DND-41 (cell line): ENCODE results near the gene INPP4A.

ENCODE experiments used
- EZH2 ChIP-seq: IDR thresholded peaks from 3 replicates; pipeline ENCODE4 v1.6.1; 2012; ENCODE audit warnings: borderline replicate concordance, low read depth, mild to moderate bottlenecking, moderate library complexity, low read length, inconsistent platforms; ENCODE audit not compliant: severe bottlenecking
- TF ChIP-seq, protein P1 (sequence below): IDR thresholded peaks from 2 replicates; pipeline ENCODE4 v1.5.1; 2012; ENCODE audit warnings: borderline replicate concordance, low read length, moderate library complexity, mild to moderate bottlenecking; ENCODE audit not compliant: poor library complexity, severe bottlenecking; ENCODE audit errors: extremely low read depth

- TF ChIP-seq EZH2: no peak
- TF ChIP-seq, protein P1, sequence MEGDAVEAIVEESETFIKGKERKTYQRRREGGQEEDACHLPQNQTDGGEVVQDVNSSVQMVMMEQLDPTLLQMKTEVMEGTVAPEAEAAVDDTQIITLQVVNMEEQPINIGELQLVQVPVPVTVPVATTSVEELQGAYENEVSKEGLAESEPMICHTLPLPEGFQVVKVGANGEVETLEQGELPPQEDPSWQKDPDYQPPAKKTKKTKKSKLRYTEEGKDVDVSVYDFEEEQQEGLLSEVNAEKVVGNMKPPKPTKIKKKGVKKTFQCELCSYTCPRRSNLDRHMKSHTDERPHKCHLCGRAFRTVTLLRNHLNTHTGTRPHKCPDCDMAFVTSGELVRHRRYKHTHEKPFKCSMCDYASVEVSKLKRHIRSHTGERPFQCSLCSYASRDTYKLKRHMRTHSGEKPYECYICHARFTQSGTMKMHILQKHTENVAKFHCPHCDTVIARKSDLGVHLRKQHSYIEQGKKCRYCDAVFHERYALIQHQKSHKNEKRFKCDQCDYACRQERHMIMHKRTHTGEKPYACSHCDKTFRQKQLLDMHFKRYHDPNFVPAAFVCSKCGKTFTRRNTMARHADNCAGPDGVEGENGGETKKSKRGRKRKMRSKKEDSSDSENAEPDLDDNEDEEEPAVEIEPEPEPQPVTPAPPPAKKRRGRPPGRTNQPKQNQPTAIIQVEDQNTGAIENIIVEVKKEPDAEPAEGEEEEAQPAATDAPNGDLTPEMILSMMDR: no peak
These were observed 43.6 kb downstream of the INPP4A start for GRCh38 chr2:98488252-98488651.
